GM19452 (cell line): Measurements from ENCODE around the gene HK1.
A peak's percentile ranks its signal among the peaks of the same experiment; 100 is the strongest.
"Not testable (repeated sequence)": the region's sequence is repeated elsewhere in the genome, so short reads cannot be mapped to it uniquely, and the experiment has no call there.

Source experiments
- ATAC-seq: cut with Tn5 transposase; IDR thresholded peaks from one replicate; pipeline ENCODE4 v1.9.1; 2021; ENCODE audit not compliant: unreplicated experiment

HK1 gene

DNA sequence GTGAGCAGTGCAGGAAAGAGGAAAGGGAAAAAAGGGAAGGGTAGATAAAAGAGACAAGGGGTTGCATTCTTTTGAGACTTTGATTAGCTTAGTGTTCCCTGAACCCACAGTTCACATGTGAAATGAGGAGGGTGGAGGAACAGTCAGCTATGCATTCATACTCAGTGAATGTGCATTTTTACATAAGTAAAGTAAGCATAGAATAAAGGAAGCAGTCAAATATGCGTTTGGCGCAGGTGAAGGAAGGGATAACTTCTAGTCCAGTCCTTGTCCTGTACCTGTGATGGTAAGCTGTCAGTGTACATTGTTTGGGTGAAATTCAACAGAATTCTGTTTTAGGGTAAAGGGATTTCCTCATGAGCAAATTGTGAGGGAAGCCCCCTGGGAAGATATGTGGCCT lies 28.1 kb downstream of the HK1 start:
- ATAC-seq = no peak

DNA sequence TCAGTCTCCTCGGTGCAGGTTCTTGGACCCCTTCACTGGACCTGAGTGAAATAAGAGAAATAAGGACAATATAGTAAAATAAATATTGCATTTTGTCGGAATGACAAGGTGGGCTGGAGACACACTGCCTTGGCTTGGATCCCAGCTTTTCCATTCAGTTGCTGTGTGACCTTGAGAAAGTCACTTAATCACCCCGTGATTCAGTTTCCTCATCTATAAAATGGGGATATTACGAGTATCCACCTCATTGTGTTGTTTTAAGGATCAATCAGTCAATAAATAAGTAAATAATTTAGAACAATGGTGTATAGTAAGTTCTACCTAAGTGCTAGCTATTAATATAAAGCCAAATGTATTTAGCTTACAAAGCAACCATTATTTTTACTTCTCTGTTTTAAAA lies 29.1 kb downstream of the HK1 start:
- ATAC-seq = no peak

DNA sequence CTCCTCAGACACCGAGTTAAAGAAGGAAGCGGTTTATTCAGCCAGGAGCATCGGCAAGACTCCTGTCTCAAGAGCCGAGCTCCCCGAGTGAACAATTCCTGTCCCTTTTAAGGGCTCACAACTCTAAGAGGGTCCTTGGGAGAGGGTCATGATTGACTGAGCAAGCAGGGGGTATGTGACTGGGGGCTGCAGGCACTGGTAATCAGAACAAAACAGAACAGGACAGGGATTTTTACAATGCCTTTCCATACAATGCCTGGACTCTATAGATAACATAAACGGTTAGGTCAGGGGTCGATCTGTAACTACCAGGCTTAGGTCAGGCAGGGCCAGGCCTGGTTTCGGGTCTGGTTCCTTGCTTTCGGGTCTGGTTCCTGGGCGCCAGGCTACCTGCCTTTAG lies 30.0 kb downstream of the HK1 start:
- ATAC-seq = not testable (repeated sequence)

DNA sequence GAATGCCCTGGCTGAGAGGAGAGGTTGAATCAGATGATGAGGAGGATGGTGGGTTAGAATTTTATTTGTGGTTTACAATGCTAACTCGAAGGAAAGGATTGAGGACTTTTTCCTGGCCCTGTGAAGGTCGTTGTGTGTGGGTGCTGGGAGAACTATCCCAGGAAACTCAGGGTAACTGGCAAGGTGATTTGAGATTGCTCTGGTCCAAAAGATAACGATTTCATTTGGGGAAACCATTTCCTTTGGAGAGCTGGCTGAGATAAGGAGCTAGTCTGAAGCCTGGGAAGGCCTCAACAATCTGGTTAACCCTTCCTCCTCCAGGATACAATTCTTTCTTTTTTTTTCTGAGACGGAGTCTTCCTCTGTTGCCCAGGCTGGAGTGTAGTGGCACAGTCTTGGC lies 33.0 kb downstream of the HK1 start:
- no peak for ATAC-seq

DNA sequence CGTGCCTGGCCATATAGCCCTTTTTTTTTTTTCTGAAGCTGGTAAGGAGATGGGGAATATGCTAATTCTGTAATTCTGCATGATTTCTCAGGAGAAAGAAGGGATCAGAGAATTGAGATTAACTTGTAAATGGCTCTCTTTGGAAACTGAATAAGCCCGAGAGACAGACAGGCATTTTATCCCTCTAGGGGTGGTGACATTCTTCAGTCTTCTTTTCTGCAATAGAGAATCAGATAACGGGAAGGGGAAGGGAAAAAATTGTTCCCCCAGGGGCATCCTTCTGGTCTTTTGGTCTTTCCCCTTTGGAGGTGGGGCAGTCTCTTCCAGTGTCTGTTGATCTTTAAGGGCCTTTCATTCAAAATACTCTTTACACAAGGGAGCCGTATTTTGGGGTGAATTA lies 34.2 kb downstream of the HK1 start:
- ATAC-seq = no peak

DNA sequence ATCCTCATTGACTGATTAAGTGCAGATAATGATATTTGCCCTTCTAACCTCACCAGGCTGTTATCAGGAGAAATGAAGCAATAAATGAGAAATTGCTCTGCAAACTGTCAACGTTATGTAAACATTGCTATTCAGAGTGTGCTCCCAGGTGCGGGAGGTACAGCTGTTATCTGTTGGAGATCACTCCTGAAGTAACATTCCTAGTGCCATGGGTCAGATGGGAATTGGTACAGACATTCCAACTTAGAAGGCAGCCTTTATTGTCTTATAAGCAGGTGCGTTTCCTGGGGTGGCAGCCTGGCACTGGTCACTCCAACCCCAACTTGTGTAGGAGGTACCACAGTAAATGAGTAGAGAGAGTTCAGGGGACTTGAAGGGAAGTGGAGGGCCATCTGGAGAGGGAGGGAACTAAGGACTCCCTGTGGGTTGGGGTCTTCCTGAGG lies 36.8 kb downstream of the HK1 start:
- no peak for ATAC-seq

DNA sequence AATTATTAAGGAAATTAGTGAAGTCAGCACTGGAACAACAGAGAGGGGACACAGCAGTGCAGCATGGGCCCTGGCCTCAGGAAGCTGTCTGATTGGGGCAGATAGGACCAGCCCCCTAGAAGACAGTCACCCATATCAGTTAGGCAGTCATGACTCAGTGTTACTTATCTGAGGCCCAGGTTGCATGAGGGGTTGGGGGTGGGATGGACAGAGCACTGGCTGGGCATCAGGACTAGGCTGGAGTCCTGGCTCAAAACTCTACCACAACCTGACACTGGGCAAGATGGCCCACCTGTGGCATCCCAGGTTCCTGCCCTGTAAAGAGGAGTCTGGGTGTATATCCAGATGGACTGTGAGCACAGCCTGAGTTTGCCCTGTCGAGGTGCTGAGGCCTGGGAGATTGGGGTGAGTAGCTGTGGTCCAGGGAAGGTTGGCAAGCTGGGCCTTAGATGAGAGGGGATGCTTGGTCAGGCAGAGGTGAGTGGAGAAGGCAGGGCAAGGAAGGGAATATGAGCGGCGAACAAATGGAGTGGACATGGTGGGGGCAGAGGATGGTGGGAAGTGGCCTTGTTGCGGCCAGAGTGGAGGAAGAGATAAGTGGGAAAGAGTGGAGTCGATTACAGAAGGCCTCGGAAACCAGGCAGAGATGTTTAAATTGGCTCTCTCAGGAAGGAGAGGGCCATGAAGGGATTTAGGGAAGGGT lies 37.5 kb downstream of the HK1 start:
- ATAC-seq = no peak

DNA sequence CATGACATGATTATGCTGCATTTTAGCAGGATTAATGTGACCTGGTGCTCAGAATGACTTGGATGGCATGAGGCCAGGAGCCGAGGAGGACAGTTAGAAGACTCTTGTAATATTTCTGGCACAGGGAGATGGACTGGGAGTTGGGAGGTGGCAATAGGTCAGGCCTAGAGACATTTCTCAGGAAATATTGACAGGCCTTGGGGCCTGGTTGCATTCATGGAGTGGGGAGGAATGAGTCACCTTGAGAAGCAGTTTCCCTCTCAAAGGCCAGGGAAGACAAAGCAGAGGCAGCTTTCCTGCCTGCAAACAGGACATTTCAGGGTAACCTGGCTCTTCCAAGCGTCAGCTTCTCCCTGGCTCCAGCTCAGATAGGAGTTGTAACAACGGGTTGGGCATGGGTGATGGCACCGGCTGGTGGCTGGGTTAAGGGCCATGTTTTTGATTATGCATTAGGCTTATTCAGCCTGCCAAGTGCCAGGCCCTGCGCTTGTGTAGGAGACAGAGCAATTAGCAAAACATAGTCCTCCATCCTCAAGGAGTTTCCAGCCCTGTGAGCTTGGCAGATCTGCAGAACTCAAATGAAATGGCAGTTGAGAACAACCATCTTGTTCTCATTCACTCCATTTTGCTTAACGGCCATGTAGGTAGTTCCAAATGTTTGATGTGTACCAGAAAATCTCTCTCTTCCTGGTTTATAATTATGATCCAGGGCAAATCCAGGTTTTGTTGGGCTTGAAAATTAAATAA lies 38.2 kb downstream of the HK1 start:
- no peak for ATAC-seq

DNA sequence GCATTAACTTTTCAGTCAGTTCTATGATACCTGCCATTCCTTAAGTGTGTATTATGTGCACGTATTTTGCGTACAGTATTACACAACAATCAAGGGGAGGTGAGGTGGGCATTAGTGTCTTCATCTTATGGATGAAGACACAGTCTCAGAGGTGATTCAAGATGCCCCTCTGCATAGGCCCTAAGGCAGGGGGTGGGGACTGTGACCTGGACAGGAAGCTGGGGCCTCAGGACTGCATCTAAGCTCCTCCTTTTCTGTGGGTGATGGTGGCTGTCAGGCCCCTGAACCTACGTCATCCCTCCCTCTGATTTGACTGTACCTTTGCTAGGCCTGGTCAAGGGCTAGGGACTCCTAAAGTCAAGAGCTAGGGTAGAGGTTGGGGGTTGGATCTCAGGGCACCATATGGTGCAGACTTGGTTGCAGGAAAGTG lies 38.9 kb downstream of the HK1 start:
- ATAC-seq = peak; percentile 40

DNA sequence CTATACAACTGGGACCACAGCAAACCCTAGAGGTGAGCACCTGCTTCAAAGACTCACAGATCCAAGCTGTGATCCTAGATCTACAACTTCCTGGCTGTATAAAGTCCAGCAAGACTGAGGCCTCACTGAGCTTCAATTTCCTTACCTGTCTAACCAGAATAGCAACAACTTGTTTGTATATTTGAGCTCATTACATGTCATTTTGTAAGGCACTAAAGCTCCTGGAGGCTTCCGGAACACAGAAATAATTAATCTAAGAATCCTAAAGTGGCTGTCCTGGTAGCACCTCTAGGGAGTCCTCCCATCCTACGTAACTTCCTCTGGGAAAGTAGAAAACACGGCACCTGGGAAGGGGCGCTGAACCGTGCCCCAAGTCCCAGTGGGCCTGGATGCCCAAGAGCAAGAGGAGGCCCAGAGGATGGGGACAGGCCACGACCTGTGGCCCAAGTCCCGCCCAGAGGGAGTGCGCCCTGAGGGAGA lies 39.4 kb downstream of the HK1 start:
- no peak for ATAC-seq

DNA sequence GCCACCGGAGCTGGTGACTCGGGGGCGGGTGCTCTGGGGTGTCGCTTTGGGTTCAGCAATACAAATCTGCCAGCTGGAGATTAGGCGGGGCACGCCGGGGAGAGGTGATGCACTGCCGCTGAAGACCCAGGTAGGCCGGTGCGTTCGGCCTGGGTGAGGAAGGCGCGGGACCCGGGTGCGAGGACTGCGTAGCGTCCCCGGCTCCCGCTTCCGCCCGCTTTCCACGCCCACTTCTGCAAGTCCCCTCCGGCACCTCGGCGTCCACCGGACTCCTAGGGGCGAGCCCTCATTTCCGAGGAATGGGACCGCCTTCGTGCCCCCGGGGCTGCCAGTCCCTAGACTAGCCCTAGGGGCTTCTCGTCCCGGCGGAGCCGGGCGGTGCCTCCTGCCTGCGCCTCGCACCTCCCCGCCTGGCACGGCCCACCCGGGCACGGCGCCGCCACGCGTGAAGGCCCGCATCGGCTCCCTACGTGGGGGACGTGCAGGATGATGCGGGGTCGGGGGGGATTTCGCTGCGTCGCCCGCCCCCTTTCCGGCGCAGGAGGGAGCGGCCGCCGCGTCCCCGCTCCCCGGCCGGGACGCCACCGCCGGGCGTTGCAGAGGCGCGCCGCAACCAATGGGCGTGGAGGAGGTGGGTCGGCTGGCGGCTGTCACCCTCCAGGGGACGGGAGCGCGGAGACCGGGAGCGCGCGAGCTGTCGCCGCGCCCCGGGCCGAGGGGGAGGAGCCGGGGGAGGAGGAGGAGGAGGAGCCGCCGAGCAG lies 40.0 kb downstream of the HK1 start:
- ATAC-seq = peak; percentile 82

DNA sequence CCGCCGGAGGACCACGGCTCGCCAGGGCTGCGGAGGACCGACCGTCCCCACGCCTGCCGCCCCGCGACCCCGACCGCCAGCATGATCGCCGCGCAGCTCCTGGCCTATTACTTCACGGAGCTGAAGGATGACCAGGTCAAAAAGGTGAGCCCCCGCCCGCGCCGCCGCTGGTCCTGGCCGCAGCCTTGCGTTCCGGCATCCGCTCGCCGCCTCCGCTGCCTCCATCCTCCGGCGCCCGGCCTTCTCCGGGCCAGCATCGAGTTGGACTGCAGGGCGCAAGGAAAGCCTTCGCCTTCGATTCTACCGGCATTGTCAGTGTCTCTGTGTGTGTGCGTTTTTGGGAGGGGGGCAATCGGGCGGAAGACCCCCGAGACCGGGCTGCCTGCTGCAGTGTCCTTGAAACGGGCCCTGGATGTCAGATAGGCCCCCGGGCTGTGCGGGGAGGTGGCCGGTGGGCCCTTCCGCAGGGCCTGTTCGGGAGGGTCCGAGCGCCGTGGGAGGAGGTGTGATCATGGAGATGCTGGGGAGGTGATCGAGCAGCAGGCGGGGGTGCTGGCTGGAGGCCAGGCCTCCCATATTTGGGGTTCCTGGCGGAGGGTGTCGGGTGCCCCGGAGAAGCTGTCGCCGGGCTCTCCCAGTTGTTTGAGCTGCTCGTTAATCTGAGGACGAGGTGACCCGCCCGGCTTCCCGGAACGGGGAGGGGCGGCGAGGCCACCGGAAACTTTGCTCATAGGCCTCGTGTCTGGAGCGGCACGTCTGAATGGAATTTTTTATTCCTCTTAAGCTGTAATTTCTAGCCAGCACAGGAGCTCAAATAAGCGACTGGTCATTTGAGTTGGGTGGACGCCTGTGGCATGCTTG lies 40.8 kb downstream of the HK1 start:
- ATAC-seq = peak; percentile 19

DNA sequence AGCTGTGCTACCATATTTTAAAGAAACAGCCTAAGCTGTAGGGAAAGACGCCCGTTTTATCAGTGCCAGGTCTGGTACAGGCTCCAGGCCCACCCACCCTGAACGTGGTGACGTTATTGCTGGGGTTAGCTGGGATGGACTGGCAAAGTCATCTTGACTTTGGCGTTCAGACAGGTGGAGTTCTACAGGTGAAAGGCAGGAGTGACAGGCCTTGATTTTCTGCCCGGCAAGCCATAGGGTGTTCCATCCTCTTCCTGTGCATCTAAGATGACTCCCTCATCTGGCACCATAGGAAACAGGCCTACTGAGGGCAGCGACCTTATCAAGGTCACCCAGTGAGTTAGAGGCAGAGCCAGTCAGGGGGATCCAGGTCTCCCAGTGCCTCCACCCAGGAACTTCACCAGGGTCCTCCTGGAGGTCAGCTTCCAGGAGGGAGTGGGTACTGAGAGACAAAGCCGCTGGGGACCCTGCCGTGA lies 41.6 kb downstream of the HK1 start:
- no peak for ATAC-seq

DNA sequence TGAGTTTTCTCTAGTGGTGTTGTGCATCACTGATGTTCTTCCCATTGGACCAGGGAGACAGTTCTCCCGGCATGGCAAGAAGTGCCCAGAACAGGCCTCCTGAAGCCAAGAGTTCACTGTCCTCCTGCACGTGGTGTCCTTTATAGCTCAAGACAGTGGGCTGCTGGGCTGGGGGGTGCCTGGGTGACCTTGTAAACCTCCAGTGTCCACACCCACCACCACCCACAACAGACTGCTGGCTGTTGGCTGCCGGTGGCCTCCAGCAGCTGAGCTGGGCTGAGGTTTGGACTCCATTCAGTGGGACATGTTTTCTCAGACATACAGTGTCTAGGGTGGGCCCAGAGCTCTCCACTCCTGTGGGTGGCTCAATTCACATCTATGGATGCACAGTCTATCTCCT lies 42.2 kb downstream of the HK1 start:
- no peak for ATAC-seq

DNA sequence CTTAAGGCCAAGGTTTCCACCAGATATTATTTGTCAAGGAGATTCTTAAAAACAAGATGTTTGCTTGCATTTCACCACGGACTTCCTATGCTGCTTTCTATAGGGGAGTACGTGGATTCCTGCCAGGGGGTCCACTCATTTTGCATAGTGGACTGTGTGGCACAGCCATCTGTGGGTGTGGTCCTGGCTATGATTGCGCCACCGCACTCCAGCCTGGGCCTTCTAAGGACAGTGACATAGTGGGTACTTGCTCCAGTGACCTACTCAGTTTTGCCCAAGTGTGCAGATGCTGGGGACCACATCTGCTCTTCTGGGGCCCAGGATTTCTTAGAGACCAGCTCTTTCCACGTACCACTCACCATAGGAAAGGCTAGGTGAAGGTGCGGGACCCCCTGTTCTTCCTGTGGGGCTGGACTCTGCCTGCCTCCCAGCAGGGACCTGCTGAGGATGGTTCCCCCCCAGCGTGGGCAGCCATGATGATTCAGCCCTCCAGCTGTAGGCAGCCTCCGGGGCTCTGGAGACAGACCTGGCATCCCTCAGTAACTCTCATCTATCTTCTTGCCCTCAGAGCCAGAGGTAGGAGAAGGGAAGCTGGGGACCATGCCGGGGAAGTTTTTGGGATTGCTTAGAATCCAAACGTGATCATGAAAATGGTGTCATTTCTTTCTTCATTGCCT lies 42.9 kb downstream of the HK1 start:
- ATAC-seq = no peak

DNA sequence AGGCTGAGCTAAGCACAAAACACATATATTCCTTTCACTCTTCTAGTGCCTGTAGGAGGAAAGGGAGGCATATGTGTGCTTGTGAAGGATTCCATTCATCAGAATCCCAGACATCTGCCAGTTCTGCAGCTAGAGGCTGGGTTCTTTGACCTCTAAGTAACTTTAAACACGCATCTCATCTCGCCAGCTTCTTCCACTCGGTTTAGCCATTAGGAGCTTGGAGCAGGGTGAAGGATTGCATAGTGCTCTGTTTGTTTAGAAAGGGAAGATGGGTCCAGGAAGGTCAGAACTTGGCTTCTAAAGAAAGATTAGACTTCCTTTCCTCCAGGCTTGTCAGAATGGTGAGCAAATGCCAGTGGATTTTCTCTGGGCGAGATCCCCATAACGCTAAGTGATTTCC lies 43.6 kb downstream of the HK1 start:
- no peak for ATAC-seq

DNA sequence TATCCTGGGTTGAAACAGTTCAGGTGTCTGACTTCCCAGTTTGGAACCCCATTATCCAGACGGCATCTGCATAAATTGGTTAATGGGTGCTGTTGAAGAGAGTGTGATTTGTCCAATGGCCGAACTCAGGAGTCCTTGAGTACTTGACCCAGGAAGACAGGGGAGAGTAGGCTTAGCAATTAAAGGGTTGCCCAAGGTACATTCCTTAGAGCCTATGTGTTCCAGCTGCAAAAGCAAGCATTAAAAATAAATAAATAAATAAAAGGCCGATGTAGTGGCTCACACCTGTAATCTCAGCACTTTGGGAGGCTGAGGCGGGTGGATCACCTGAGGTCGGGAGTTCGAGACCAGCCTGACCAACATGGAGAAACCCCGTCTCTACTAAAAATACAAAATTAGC lies 44.0 kb downstream of the HK1 start:
- not testable (repeated sequence) for ATAC-seq

DNA sequence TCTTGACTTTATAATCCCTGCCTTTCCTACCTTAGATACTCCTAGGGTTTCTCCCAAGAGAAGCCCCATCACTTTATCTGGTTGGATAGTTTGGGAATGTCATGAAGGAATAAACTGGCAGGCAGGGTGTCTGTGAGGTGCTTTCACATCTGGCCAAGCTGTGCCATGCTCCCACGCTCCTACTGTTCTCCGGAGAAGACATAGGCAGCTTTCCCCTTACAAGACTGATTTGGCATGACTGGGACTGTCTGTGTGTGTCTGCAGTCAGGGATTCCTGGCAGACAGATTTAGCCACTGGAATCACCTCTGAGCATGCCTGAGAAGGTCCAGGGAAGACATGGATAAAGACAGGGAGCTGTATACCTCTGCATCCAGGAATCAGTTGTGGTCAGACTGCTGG lies 45.3 kb downstream of the HK1 start:
- no peak for ATAC-seq

DNA sequence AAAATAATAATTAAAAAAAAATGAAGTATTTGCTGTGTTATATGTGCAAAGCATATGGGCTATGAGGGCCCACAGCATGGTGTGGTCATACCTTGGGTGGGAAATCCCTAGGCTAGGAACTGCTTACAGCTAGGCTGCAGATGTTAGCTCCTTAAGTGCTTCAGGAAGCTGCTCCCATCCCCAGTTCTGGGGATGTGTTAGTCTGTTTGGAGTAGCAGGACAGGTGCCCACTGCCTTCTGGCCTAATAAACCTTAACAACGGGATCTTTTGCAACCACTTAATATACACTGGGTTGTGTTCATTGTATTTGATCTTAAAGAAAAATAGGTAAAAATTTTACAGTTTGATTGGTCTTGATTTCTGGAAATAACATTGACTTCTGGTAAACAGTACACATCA lies 46.3 kb downstream of the HK1 start:
- ATAC-seq = no peak
